Mesenchymal stem cell (in vitro differentiated cells and primary cell): ENCODE measurements around the gene TMPRSS4.

Experiments
- DNase-seq: peaks from one replicate; pipeline ENCODE4 v3.0.0-alpha.2; 2013
- H2AFZ ChIP-seq: one replicate; pipeline ENCODE4 v1.6.1; 2013; ENCODE audit warnings: low read depth, mild to moderate bottlenecking, control low read depth, inconsistent platforms, low read length, moderate library complexity
- H2AK5ac ChIP-seq: 2 replicates; pipeline ENCODE4 v1.6.1; 2013; ENCODE audit warnings: low read length, moderate library complexity, mild to moderate bottlenecking, inconsistent platforms; ENCODE audit not compliant: severe bottlenecking
- H2BK120ac ChIP-seq: one replicate; pipeline ENCODE4 v1.6.1; 2013; ENCODE audit warnings: low read depth, mild to moderate bottlenecking, inconsistent platforms, low read length, moderate library complexity
- H2BK12ac ChIP-seq, 2 experiments: one replicate each; pipeline ENCODE4 v1.6.1; 2013; ENCODE audit warnings: inconsistent platforms in 2 of 2, low read length in 2 of 2, mild to moderate bottlenecking in 2 of 2, moderate library complexity in 2 of 2, control low read depth in 1 of 2
- H2BK15ac ChIP-seq: one replicate; pipeline ENCODE4 v1.6.1; 2013; ENCODE audit warnings: mild to moderate bottlenecking, low read depth, inconsistent platforms; ENCODE audit not compliant: poor library complexity, severe bottlenecking
- H2BK5ac ChIP-seq: 2 replicates; pipeline ENCODE4 v1.6.1; 2013; ENCODE audit warnings: low read depth, mild to moderate bottlenecking, low read length, control low read depth, inconsistent platforms; ENCODE audit not compliant: poor library complexity, severe bottlenecking
- H3K14ac ChIP-seq, 2 experiments: one replicate each; pipeline ENCODE4 v1.6.1; 2013; ENCODE audit warnings: inconsistent platforms in 2 of 2, low read length in 2 of 2, control low read depth in 1 of 2, mild to moderate bottlenecking in 1 of 2, moderate library complexity in 1 of 2
- H3K18ac ChIP-seq, 2 experiments: one replicate each; pipeline ENCODE4 v1.6.1; 2013; ENCODE audit warnings: inconsistent platforms in 2 of 2, low read length in 2 of 2, control low read depth in 1 of 2, low read depth in 1 of 2, mild to moderate bottlenecking in 1 of 2
- H3K23ac ChIP-seq, 2 experiments: one replicate each; pipeline ENCODE4 v1.6.1; 2013; ENCODE audit warnings: inconsistent platforms in 2 of 2, low read length in 2 of 2, mild to moderate bottlenecking in 2 of 2, moderate library complexity in 2 of 2, control low read depth in 1 of 2
- H3K27ac ChIP-seq: 2 replicates; pipeline ENCODE4 v1.5.1; 2013; ENCODE audit warnings: mild to moderate bottlenecking, moderate library complexity, low read length, control low read depth, inconsistent platforms; ENCODE audit not compliant: poor library complexity, severe bottlenecking
- H3K27me3 ChIP-seq, 2 experiments: 2 replicates each; pipeline versions ENCODE4 v1.6.1 to v1.7.0; 2013; ENCODE audit warnings: low read length in 2 of 2, mild to moderate bottlenecking in 2 of 2, moderate library complexity in 2 of 2, control low read depth in 1 of 2, inconsistent platforms in 1 of 2; ENCODE audit not compliant: control insufficient read depth in 1 of 2, insufficient read depth in 1 of 2
- H3K36me3 ChIP-seq, 2 experiments: 2 replicates each; pipeline versions ENCODE4 v1.6.1 to v1.7.0; 2013; ENCODE audit warnings: low read length in 2 of 2, control low read depth in 1 of 2, inconsistent platforms in 1 of 2, low read depth in 1 of 2, mild to moderate bottlenecking in 1 of 2; ENCODE audit not compliant: insufficient read depth in 2 of 2, control insufficient read depth in 1 of 2
- H3K4ac ChIP-seq, 2 experiments: one replicate each; pipeline ENCODE4 v1.6.1; 2013; ENCODE audit warnings: inconsistent platforms in 2 of 2, low read length in 2 of 2, mild to moderate bottlenecking in 2 of 2, moderate library complexity in 2 of 2, control low read depth in 1 of 2, low read depth in 1 of 2
- H3K4me1 ChIP-seq: 2 replicates; pipeline ENCODE4 v1.6.1; 2013; ENCODE audit warnings: low read depth, low read length, control low read depth; ENCODE audit not compliant: control insufficient read depth, insufficient read depth
- H3K4me2 ChIP-seq: 2 replicates; pipeline ENCODE4 v1.6.1; 2013; ENCODE audit warnings: low read length, mild to moderate bottlenecking, inconsistent platforms; ENCODE audit not compliant: poor library complexity, severe bottlenecking
- H3K4me3 ChIP-seq, 2 experiments: 2 replicates each; pipeline versions ENCODE4 v1.5.1 to v1.7.0; 2013; ENCODE audit warnings: low read length in 2 of 2, mild to moderate bottlenecking in 2 of 2, control low read depth in 1 of 2, low read depth in 1 of 2; ENCODE audit not compliant: insufficient read depth in 1 of 2
- H3K79me1 ChIP-seq: replicated peaks from 2 replicates; pipeline ENCODE4 v1.6.1; 2013; ENCODE audit warnings: mild to moderate bottlenecking, control low read depth, low read length, inconsistent platforms; ENCODE audit not compliant: poor library complexity, severe bottlenecking
- H3K9ac ChIP-seq: 2 replicates; pipeline ENCODE4 v1.7.0; 2013; ENCODE audit warnings: mild to moderate bottlenecking, low read length, moderate library complexity
- H3K9me3 ChIP-seq: 2 replicates; pipeline ENCODE4 v1.7.0; 2013; ENCODE audit warnings: mild to moderate bottlenecking, low read length; ENCODE audit not compliant: control insufficient read depth
- H4K8ac ChIP-seq: one replicate; pipeline ENCODE4 v1.6.1; 2013; ENCODE audit warnings: inconsistent platforms, mild to moderate bottlenecking, low read length, moderate library complexity
- H4K91ac ChIP-seq: one replicate; pipeline ENCODE4 v1.6.1; 2013; ENCODE audit warnings: mild to moderate bottlenecking, low read length, inconsistent platforms
- WGBS: methylation state at CpG from one replicate; pipeline ENCODE4 v1.1.7; 2013; ENCODE audit warnings: mixed read lengths; 5-methylcytosine and 5-hydroxymethylcytosine counted together

TMPRSS4 gene

GRCh38 chr11:118162846-118163245 is 86.0 kb downstream of the TMPRSS4 start:
- no peak overlapping the region for H3K14ac ChIP-seq
- H3K4me1 ChIP-seq: peaks cover 4% of the 10 kb centered on the region
- no peak overlapping the region for H3K18ac ChIP-seq
- H3K9ac ChIP-seq: no peak overlapping the region
- H3K27me3 ChIP-seq: peaks cover 86% of the 10 kb centered on the region in 2 experiments
- H3K79me1 ChIP-seq: no peaks in the 10 kb centered on the region
- H2AK5ac ChIP-seq: no peak overlapping the region
- 53% methylated on average over 2 of the region's 3 CpGs for WGBS
- no peak overlapping the region for H2AFZ ChIP-seq
- no peak overlapping the region for H2BK5ac ChIP-seq
- H3K23ac ChIP-seq: no peak overlapping the region
- no peak overlapping the region for H4K91ac ChIP-seq
- no peak overlapping the region for H2BK120ac ChIP-seq
- no peak overlapping the region for H3K4me2 ChIP-seq
- H3K36me3 ChIP-seq: no peaks in the 10 kb centered on the region
- H3K4me3 ChIP-seq: no peak overlapping the region
- no peak overlapping the region for H2BK15ac ChIP-seq
- no peak overlapping the region for H2BK12ac ChIP-seq
- no peak for DNase-seq
- H3K4ac ChIP-seq: no peak overlapping the region
- no peak overlapping the region for H4K8ac ChIP-seq
- no peak overlapping the region for H3K27ac ChIP-seq
- H3K9me3 ChIP-seq: no peaks in the 10 kb centered on the region

GRCh38 chr11:118163494-118163893 is 86.6 kb downstream of the TMPRSS4 start:
- H3K27ac ChIP-seq: no peak overlapping the region
- no peak for DNase-seq
- peaks cover 86% of the 10 kb centered on the region in 2 experiments for H3K27me3 ChIP-seq
- no peak overlapping the region for H4K91ac ChIP-seq
- H3K79me1 ChIP-seq: no peaks in the 10 kb centered on the region
- 85% methylated on average over 2 of the region's 5 CpGs for WGBS
- H3K4me2 ChIP-seq: no peak overlapping the region
- H4K8ac ChIP-seq: no peak overlapping the region
- H3K14ac ChIP-seq: no peak overlapping the region
- H2BK12ac ChIP-seq: no peak overlapping the region
- H3K18ac ChIP-seq: no peak overlapping the region
- H2AK5ac ChIP-seq: no peak overlapping the region
- H3K9me3 ChIP-seq: no peaks in the 10 kb centered on the region
- H2BK5ac ChIP-seq: no peak overlapping the region
- H3K36me3 ChIP-seq: no peaks in the 10 kb centered on the region
- no peak overlapping the region for H3K23ac ChIP-seq
- H2BK15ac ChIP-seq: no peak overlapping the region
- no peak overlapping the region for H2AFZ ChIP-seq
- no peak overlapping the region for H3K9ac ChIP-seq
- H3K4ac ChIP-seq: no peak overlapping the region
- no peak overlapping the region for H2BK120ac ChIP-seq
- H3K4me1 ChIP-seq: peaks cover 4% of the 10 kb centered on the region
- H3K4me3 ChIP-seq: no peak overlapping the region

GRCh38 chr11:118164885-118165284 is 88.0 kb downstream of the TMPRSS4 start:
- Histone ChIP-seq H3K4ac (no peak overlapping the region), H2AK5ac (no peak overlapping the region), H3K4me3 (no peak overlapping the region), H3K18ac (no peak overlapping the region), H3K4me1 (peaks cover 4% of the 10 kb centered on the region), H4K8ac (no peak overlapping the region), H2BK5ac (no peak overlapping the region), H3K27ac (no peak overlapping the region), H2BK12ac (no peak overlapping the region), H3K9ac (no peak overlapping the region), H2BK120ac (no peak overlapping the region), H3K79me1 (no peaks in the 10 kb centered on the region), H3K36me3 (no peaks in the 10 kb centered on the region), H3K9me3 (no peaks in the 10 kb centered on the region), H2AFZ (no peak overlapping the region), H3K23ac (no peak overlapping the region), H3K27me3 (peaks cover 86% of the 10 kb centered on the region in 2 experiments), H3K14ac (no peak overlapping the region), H2BK15ac (no peak overlapping the region), H3K4me2 (no peak overlapping the region), H4K91ac (no peak overlapping the region)
- 40% methylated on average over 1 of the region's 2 CpGs for WGBS
- DNase-seq: no peak

- H2AFZ ChIP-seq: no peak overlapping the region
- H2BK15ac ChIP-seq: no peak overlapping the region
- no peak overlapping the region for H2BK12ac ChIP-seq
- no peak overlapping the region for H3K14ac ChIP-seq
- peaks cover 85% of the 10 kb centered on the region in 2 experiments for H3K27me3 ChIP-seq
- H3K23ac ChIP-seq: no peak overlapping the region
- no peak overlapping the region for H3K27ac ChIP-seq
- H3K9ac ChIP-seq: no peak overlapping the region
- no peaks in the 10 kb centered on the region for H3K9me3 ChIP-seq
- no peak overlapping the region for H2BK120ac ChIP-seq
- H4K8ac ChIP-seq: no peak overlapping the region
- H3K4ac ChIP-seq: no peak overlapping the region
- 89% methylated on average over 16 of the region's 17 CpGs for WGBS
- no peaks in the 10 kb centered on the region for H3K36me3 ChIP-seq
- H3K4me3 ChIP-seq: no peak overlapping the region
- H3K18ac ChIP-seq: no peak overlapping the region
- no peak overlapping the region for H2AK5ac ChIP-seq
- H4K91ac ChIP-seq: no peak overlapping the region
- no peaks in the 10 kb centered on the region for H3K79me1 ChIP-seq
- H3K4me1 ChIP-seq: peaks cover 7% of the 10 kb centered on the region
- no peak overlapping the region for H3K4me2 ChIP-seq
- DNase-seq: no peak
- H2BK5ac ChIP-seq: no peak overlapping the region
These were observed 89.8 kb downstream of the TMPRSS4 start for GRCh38 chr11:118166641-118167040.
